Astrocyte (in vitro differentiated cells and primary cell): ENCODE measurements around the gene KCNH3. TPM values are rescaled to one million over a fixed set of nuclear protein-coding genes. Genes with fewer than 3 reads are reported as not detected.

Experiments used
- DNase-seq: peaks from one replicate; pipeline ENCODE4 v3.0.0-alpha.2; 2010; ENCODE audit warnings: low read depth
- FAIRE-seq: peaks from 2 replicates; lab custom pipeline; 2011; peaks lifted over from hg19 to GRCh38; lab: Jason Lieb, UNC
- H2AFZ ChIP-seq: 2 replicates; pipeline ENCODE4 v1.6.0; 2012; ENCODE audit warnings: low read depth, low read length, inconsistent platforms
- H3K27ac ChIP-seq: 2 replicates; pipeline ENCODE4 v1.5.1; 2011; ENCODE audit warnings: low read depth, low read length, inconsistent platforms
- H3K27me3 ChIP-seq: 2 replicates; pipeline ENCODE4 v1.6.0; 2011; ENCODE audit warnings: low read length, inconsistent platforms; ENCODE audit not compliant: insufficient read depth
- H3K36me3 ChIP-seq: 2 replicates; pipeline ENCODE4 v1.5.1; 2011; ENCODE audit warnings: low read length, inconsistent platforms; ENCODE audit not compliant: insufficient read depth
- H3K4me1 ChIP-seq: 2 replicates; pipeline ENCODE4 v1.5.1; 2011; ENCODE audit warnings: low read length, inconsistent platforms; ENCODE audit not compliant: insufficient read depth
- H3K4me2 ChIP-seq: 2 replicates; pipeline ENCODE4 v1.6.0; 2012; ENCODE audit warnings: low read length, inconsistent platforms
- H3K4me3 ChIP-seq: 2 replicates; pipeline ENCODE4 v1.5.1; 2011; ENCODE audit warnings: low read depth, mild to moderate bottlenecking, low read length, inconsistent platforms; ENCODE audit not compliant: insufficient read depth
- H3K79me2 ChIP-seq: 2 replicates; pipeline ENCODE4 v1.6.0; 2012; ENCODE audit warnings: mild to moderate bottlenecking, low read length, inconsistent platforms; ENCODE audit not compliant: insufficient read depth
- H3K9ac ChIP-seq: 2 replicates; pipeline ENCODE4 v1.6.0; 2012; ENCODE audit warnings: mild to moderate bottlenecking, low read length, inconsistent platforms
- H3K9me3 ChIP-seq: 2 replicates; pipeline ENCODE4 v1.5.1; 2012; ENCODE audit warnings: low read depth, mild to moderate bottlenecking, low read length, inconsistent platforms; ENCODE audit not compliant: insufficient read depth
- H4K20me1 ChIP-seq: 2 replicates; pipeline ENCODE4 v1.6.0; 2012; ENCODE audit warnings: low read length, inconsistent platforms; ENCODE audit not compliant: insufficient read depth
- H3K27ac Mint-ChIP-seq: one replicate; pipeline ENCODE4 v1.8.0; 2021; ENCODE audit warnings: mild to moderate bottlenecking, mixed read lengths; ENCODE audit not compliant: unreplicated experiment
- H3K27me3 Mint-ChIP-seq: one replicate; pipeline ENCODE4 v1.8.0; 2021; ENCODE audit warnings: low read depth, mixed read lengths; ENCODE audit not compliant: unreplicated experiment
- H3K36me3 Mint-ChIP-seq: one replicate; pipeline ENCODE4 v1.8.0; 2021; ENCODE audit warnings: low read depth, mixed read lengths; ENCODE audit not compliant: unreplicated experiment
- H3K4me1 Mint-ChIP-seq: one replicate; pipeline ENCODE4 v1.8.0; 2021; ENCODE audit warnings: low read depth, mixed read lengths; ENCODE audit not compliant: unreplicated experiment
- H3K4me3 Mint-ChIP-seq: one replicate; pipeline ENCODE4 v1.8.0; 2021; ENCODE audit warnings: mild to moderate bottlenecking, moderate library complexity, mixed read lengths; ENCODE audit not compliant: unreplicated experiment
- H3K9me3 Mint-ChIP-seq: one replicate; pipeline ENCODE4 v1.8.0; 2021; ENCODE audit warnings: mild to moderate bottlenecking, mixed read lengths; ENCODE audit not compliant: unreplicated experiment
- EZH2 ChIP-seq: IDR thresholded peaks from 2 replicates; pipeline ENCODE4 v1.6.1; 2012; ENCODE audit warnings: mild to moderate bottlenecking, low read length, inconsistent platforms; ENCODE audit not compliant: insufficient read depth
- total RNA-seq: library from RNA; stranded (reverse); gene quantifications from 2 replicates; pipeline ENCODE4 v1.2.1, GENCODE V29; 2021
- TF ChIP-seq, protein P1 (sequence below): IDR thresholded peaks from 2 replicates; pipeline ENCODE4 v1.5.1; 2011; ENCODE audit warnings: low read depth, mild to moderate bottlenecking, inconsistent platforms, low read length, moderate library complexity; ENCODE audit not compliant: insufficient read depth

Gene KCNH3
- total RNA-seq, 1 donor from 2014 or later, result not detected

DNA sequence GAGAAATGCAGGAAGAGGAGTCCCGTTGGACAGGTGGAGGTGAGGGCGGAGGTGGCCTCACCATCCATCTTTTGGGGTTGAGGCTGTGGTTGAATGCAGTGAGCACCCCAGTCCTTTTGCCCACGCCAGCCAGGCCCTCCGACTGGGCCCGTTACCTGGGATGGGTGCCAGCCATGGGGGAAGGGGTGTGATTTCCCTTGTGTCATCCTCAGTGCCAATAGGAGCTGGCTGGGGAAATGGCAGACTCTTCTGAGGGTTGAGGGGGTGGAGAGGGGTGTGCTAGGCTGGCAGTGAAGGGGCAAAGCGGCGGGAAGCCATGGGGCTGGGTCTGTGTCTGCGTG lies 9.6 kb downstream of the KCNH3 start:
- Histone ChIP-seq H3K4me2 (peak overlapping the region; percentile 86), H3K4me1 (peaks cover 12% of the 10 kb centered on the region), H3K79me2 (no peaks in the 10 kb centered on the region), H3K9ac (no peak overlapping the region), H3K4me3 (peak overlapping the region; percentile 41), H4K20me1 (peaks cover 4% of the 10 kb centered on the region), H3K9me3 (no peaks in the 10 kb centered on the region), H3K36me3 (no peaks in the 10 kb centered on the region), H3K27ac (no peak overlapping the region), H2AFZ (peak overlapping the region; percentile 95), H3K27me3 (peaks cover 37% of the 10 kb centered on the region)
- Mint-ChIP-seq H3K9me3 (peaks cover 3% of the 10 kb centered on the region), H3K4me1 (no peaks in the 10 kb centered on the region), H3K4me3 (no peak overlapping the region), H3K27me3 (peaks cover 82% of the 10 kb centered on the region), H3K36me3 (peaks cover 2% of the 10 kb centered on the region), H3K27ac (no peak overlapping the region)
- TF ChIP-seq, protein P1, sequence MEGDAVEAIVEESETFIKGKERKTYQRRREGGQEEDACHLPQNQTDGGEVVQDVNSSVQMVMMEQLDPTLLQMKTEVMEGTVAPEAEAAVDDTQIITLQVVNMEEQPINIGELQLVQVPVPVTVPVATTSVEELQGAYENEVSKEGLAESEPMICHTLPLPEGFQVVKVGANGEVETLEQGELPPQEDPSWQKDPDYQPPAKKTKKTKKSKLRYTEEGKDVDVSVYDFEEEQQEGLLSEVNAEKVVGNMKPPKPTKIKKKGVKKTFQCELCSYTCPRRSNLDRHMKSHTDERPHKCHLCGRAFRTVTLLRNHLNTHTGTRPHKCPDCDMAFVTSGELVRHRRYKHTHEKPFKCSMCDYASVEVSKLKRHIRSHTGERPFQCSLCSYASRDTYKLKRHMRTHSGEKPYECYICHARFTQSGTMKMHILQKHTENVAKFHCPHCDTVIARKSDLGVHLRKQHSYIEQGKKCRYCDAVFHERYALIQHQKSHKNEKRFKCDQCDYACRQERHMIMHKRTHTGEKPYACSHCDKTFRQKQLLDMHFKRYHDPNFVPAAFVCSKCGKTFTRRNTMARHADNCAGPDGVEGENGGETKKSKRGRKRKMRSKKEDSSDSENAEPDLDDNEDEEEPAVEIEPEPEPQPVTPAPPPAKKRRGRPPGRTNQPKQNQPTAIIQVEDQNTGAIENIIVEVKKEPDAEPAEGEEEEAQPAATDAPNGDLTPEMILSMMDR, result no peak
- no peak for TF ChIP-seq EZH2
- DNase-seq (no peak), FAIRE-seq (no peak)

DNA sequence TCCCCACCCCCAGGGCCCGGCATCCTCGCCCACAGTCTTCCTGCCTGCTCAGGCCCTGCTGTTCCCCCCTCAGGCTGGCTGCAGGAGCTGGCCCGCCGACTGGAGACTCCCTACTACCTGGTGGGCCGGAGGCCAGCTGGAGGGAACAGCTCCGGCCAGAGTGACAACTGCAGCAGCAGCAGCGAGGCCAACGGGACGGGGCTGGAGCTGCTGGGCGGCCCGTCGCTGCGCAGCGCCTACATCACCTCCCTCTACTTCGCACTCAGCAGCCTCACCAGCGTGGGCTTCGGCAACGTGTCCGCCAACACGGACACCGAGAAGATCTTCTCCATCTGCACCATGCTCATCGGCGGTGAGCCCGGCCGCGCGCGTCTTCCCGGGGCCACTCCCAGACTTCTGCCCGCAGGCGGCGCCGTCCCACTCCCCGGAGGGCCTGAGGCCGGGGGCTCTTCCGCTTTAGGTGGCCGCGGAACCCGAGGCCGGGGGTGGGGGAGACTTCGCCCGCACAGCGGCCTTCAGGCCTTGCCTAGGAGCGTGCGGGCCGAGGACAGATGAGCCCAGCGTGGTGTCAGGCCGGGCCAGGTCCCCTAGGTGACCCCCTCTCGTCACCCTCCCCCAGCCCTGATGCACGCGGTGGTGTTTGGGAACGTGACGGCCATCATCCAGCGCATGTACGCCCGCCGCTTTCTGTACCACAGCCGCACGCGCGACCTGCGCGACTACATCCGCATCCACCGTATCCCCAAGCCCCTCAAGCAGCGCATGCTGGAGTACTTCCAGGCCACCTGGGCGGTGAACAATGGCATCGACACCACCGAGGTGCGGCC lies 10.2 kb downstream of the KCNH3 start:
- TF ChIP-seq EZH2, result peak; percentile 78
- TF ChIP-seq, protein P1, result no peak
- no peak overlapping the region for H3K27ac Mint-ChIP-seq
- H3K4me1 ChIP-seq, result peaks cover 12% of the 10 kb centered on the region

More for the DNA sequence above, 10.2 kb downstream of the KCNH3 start:
- no peak for FAIRE-seq
- no peaks in the 10 kb centered on the region for H3K36me3 ChIP-seq
- no peaks in the 10 kb centered on the region for H3K79me2 ChIP-seq
- peak overlapping the region; percentile 95 for H2AFZ ChIP-seq
- peak overlapping the region; percentile 54 for H3K9ac ChIP-seq
- Mint-ChIP-seq H3K27me3 (peaks cover 78% of the 10 kb centered on the region), H3K4me3 (no peak overlapping the region), H3K9me3 (peaks cover 3% of the 10 kb centered on the region), H3K36me3 (peaks cover 2% of the 10 kb centered on the region), H3K4me1 (no peaks in the 10 kb centered on the region)
- H3K27me3 ChIP-seq, result peaks cover 35% of the 10 kb centered on the region
- peak overlapping the region; percentile 86 for H3K4me2 ChIP-seq
- H3K9me3 ChIP-seq, result no peaks in the 10 kb centered on the region
- H4K20me1 ChIP-seq, result peaks cover 4% of the 10 kb centered on the region
- no peak overlapping the region for H3K27ac ChIP-seq
- no peak for DNase-seq
- peak overlapping the region; percentile 41 for H3K4me3 ChIP-seq
